ENCODE data around the gene TEX264. TPM values are rescaled to one million over a fixed set of nuclear protein-coding genes. Genes with fewer than 3 reads are reported as not detected.
"Not testable (repeated sequence)": the region's sequence is repeated elsewhere in the genome, so short reads cannot be mapped to it uniquely, and the experiment has no call there.

TEX264 gene
- total RNA-seq, 1 experiment from 2014 or later = 11.8 TPM

- H3K9me3 Mint-ChIP-seq = peaks cover 28% of the 10 kb centered on the region
- no peak for TF ChIP-seq SMAD3 (CRISPR knock-in tag; IDR thresholded peaks at IDR 0.05; ENCODE audit: borderline replicate concordance)
- POLR2A ChIA-PET = no interaction called here
- peaks cover 9% of the 10 kb centered on the region for H3K27me3 Mint-ChIP-seq (ENCODE audit: low read depth)
- CTCF ChIA-PET = no interaction called here
- H3K4me1 Mint-ChIP-seq = peaks cover 28% of the 10 kb centered on the region
- 0 out of 2 replicates have a peak, but pooled peaks cover 4% of the 10 kb centered on the region for H3K36me3 Mint-ChIP-seq
- DNase-seq (ENCODE audit: low spot score) (no peak), ATAC-seq (no peak)
- H3K27ac Mint-ChIP-seq = no peak overlapping the region
- H3K4me3 Mint-ChIP-seq = no peak overlapping the region
Observed at GRCh38 chr3:51739110-51739509, 68.1 kb downstream of the TEX264 start.

GRCh38 chr3:51742320-51742719 is 71.3 kb downstream of the TEX264 start:
- H3K9me3 Mint-ChIP-seq = peaks cover 54% of the 10 kb centered on the region
- H3K36me3 Mint-ChIP-seq; H3K4me3 Mint-ChIP-seq; DNase-seq (ENCODE audit: low spot score); H3K27ac Mint-ChIP-seq; POLR2A ChIA-PET; ATAC-seq: not testable (repeated sequence)
- CTCF ChIA-PET = interaction anchor here (1.3 to 1.4 kb wide), 3 partner anchors 24 to 78 kb away, joined by 3 to 4 read pairs (median 3); no protein-coding TSS in a partner anchor
- H3K27me3 Mint-ChIP-seq (ENCODE audit: low read depth) = peaks cover 11% of the 10 kb centered on the region
- peaks cover 16% of the 10 kb centered on the region for H3K4me1 Mint-ChIP-seq
- TF ChIP-seq NFYB (CRISPR knock-in tag; conservative IDR thresholded peaks at IDR 0.05; ENCODE audit: low read depth) = peak; percentile 46

- DNase-seq (ENCODE audit: low spot score); ATAC-seq; H3K27ac Mint-ChIP-seq; POLR2A ChIA-PET; H3K27me3 Mint-ChIP-seq (ENCODE audit: low read depth); H3K4me3 Mint-ChIP-seq: not testable (repeated sequence)
- Mint-ChIP-seq H3K9me3 (peaks cover 59% of the 10 kb centered on the region), H3K36me3 (peaks cover 11% of the 10 kb centered on the region; the same call in 1 of the 2 replicates), H3K4me1 (peaks cover 16% of the 10 kb centered on the region)
- CTCF ChIA-PET = interaction anchor here (1.4 kb wide), 2 partner anchors 24 to 77 kb away, joined by 3 to 4 read pairs; no protein-coding TSS in a partner anchor
Observed at GRCh38 chr3:51742978-51743377, 71.9 kb downstream of the TEX264 start.

GRCh38 chr3:51747840-51748239 is 76.8 kb downstream of the TEX264 start:
- H3K9me3 Mint-ChIP-seq = peaks cover 59% of the 10 kb centered on the region
- no peak for DNase-seq (ENCODE audit: low spot score)
- ChIA-PET POLR2A (no interaction called here), CTCF (no interaction called here)
- no peak overlapping the region for H3K4me3 Mint-ChIP-seq
- H3K27ac Mint-ChIP-seq = no peak overlapping the region
- peaks cover 17% of the 10 kb centered on the region; the same call in 1 of the 2 replicates for H3K36me3 Mint-ChIP-seq
- peaks cover 16% of the 10 kb centered on the region for H3K4me1 Mint-ChIP-seq
- H3K27me3 Mint-ChIP-seq (ENCODE audit: low read depth) = peaks cover 2% of the 10 kb centered on the region
- ATAC-seq = no peak
- no peak for TF ChIP-seq NFATC4 (CRISPR knock-in tag; IDR thresholded peaks at IDR 0.05)
- no peak for TF ChIP-seq ZNF512 (CRISPR knock-in tag; IDR thresholded peaks at IDR 0.05; ENCODE audit: borderline replicate concordance)
- TF ChIP-seq GABPB1 (CRISPR knock-in tag; IDR thresholded peaks at IDR 0.05) = no peak
- no peak for TF ChIP-seq ARID4B (CRISPR knock-in tag; IDR thresholded peaks at IDR 0.05; ENCODE audit: borderline replicate concordance)
- no peak for TF ChIP-seq HMGXB4 (CRISPR knock-in tag; IDR thresholded peaks at IDR 0.05)
- TF ChIP-seq GTF2I (CRISPR knock-in tag; conservative IDR thresholded peaks at IDR 0.05) = no peak
- TF ChIP-seq E2F4 (CRISPR knock-in tag; IDR thresholded peaks at IDR 0.05; ENCODE audit: borderline replicate concordance, low read depth) = no peak
- no peak for TF ChIP-seq ZBTB43 (CRISPR knock-in tag; IDR thresholded peaks at IDR 0.05)
- TF ChIP-seq ZNF138 (CRISPR knock-in tag; conservative IDR thresholded peaks at IDR 0.05) = no peak
- TF ChIP-seq ZNF532 (CRISPR knock-in tag; IDR thresholded peaks at IDR 0.05; ENCODE audit: borderline replicate concordance) = no peak
- no peak for TF ChIP-seq TEAD4 (CRISPR knock-in tag; IDR thresholded peaks at IDR 0.05)

Measured in WTC11 (cell line).